ENCODE data around the gene TMCO4. TPM values are rescaled to one million over a fixed set of nuclear protein-coding genes. Genes with fewer than 3 reads are reported as not detected.

The TMCO4 gene
- not detected for polyA plus RNA-seq (2012; ENCODE audit: insufficient read length, low read depth)

DNA sequence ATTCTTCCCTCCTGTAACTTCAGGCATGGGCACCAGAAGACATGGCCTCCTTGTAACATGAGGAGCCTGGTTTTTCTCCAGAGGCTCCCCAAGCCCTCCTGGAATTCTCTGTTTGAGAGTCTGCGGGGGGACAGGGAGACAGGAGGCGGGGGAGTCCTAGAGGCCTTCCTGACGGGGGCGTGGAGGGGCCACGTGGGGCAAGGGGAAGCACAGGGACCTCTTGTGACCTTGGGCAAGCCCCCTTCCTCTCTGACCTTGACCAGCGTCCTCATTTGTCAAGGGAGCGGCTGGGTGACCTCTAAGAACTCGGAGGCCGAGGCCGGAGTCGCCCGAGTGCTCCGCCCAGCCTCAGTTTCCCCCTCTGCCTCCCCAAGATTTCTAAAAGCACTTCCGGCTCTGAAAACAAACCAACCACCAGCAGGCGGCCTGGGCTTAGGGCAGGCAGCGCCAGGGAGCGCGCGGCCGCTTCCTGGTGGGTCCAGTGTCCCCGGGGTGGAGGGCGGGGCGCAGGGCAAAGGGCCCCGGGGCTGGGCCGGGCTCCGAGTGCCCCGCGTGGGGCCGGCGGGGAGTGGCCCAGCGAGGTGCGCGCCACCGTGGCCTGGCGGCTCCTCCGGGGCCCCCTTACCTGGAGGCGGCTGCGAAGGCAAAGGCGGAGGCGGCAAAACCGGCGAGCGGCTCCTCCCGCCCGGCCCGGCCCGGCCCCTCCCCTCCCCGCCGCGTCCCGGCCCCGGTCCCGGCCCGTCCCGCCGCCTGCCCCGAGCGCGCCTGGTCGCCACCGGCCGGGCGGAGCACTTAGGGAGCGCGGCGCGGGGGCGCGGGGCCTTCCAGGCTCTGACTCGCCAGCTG lies at the start of gene TMCO4:
TSS of gene TMCO4 (minus strand) at position 687 of the 846 bp plus-strand sequence. CDS start 19,158 bp downstream, outside the sequence.
- TF ChIP-seq SIN3A (IDR thresholded peaks at IDR 0.05; ENCODE audit: borderline replicate concordance, insufficient read depth, low read length), result no peak
- TF ChIP-seq, protein P1, sequence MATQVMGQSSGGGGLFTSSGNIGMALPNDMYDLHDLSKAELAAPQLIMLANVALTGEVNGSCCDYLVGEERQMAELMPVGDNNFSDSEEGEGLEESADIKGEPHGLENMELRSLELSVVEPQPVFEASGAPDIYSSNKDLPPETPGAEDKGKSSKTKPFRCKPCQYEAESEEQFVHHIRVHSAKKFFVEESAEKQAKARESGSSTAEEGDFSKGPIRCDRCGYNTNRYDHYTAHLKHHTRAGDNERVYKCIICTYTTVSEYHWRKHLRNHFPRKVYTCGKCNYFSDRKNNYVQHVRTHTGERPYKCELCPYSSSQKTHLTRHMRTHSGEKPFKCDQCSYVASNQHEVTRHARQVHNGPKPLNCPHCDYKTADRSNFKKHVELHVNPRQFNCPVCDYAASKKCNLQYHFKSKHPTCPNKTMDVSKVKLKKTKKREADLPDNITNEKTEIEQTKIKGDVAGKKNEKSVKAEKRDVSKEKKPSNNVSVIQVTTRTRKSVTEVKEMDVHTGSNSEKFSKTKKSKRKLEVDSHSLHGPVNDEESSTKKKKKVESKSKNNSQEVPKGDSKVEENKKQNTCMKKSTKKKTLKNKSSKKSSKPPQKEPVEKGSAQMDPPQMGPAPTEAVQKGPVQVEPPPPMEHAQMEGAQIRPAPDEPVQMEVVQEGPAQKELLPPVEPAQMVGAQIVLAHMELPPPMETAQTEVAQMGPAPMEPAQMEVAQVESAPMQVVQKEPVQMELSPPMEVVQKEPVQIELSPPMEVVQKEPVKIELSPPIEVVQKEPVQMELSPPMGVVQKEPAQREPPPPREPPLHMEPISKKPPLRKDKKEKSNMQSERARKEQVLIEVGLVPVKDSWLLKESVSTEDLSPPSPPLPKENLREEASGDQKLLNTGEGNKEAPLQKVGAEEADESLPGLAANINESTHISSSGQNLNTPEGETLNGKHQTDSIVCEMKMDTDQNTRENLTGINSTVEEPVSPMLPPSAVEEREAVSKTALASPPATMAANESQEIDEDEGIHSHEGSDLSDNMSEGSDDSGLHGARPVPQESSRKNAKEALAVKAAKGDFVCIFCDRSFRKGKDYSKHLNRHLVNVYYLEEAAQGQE (IDR thresholded peaks at IDR 0.05; ENCODE audit: insufficient read depth in 1 of 2, low read depth in 2 of 2, low read length in 2 of 2), result no peak
- TF ChIP-seq POLR2AphosphoS5 (IDR thresholded peaks at IDR 0.05; ENCODE audit: low read depth, low read length), result no peak
- TF ChIP-seq FOXP2 (optimal IDR thresholded peaks at IDR 0.05; ENCODE audit: borderline replicate concordance, extremely low read depth, extremely low read length, insufficient read depth), result no peak
- no peak for TF ChIP-seq TAF1 (IDR thresholded peaks at IDR 0.05; ENCODE audit: borderline replicate concordance, insufficient read depth, low read length)

DNA sequence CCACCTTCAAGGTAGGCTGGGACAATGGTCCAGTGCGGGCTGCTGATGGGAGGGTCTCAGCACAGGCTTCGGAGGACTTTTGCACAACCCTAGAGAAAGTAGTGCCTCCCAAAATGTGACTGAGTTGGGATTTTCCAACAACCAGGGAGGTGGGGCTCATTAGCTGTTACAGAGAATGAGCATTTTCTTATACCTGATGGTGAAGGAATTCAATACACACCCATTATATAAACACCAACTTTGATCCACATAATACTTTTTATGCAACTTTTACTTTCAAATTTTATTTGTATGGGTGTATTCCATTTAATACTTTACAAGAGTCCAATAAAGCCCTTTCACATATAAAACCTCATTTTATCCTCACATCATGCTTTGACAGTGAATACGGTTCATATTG lies 46.6 kb upstream of the TMCO4 start:
- TF ChIP-seq SIN3A (IDR thresholded peaks at IDR 0.05; ENCODE audit: borderline replicate concordance, insufficient read depth, low read length) (no peak), TAF1 (IDR thresholded peaks at IDR 0.05; ENCODE audit: borderline replicate concordance, insufficient read depth, low read length) (no peak), POLR2AphosphoS5 (IDR thresholded peaks at IDR 0.05; ENCODE audit: low read depth, low read length) (no peak), FOXP2 (optimal IDR thresholded peaks at IDR 0.05; ENCODE audit: borderline replicate concordance, extremely low read depth, extremely low read length, insufficient read depth) (no peak)
- TF ChIP-seq, protein P1 (IDR thresholded peaks at IDR 0.05; ENCODE audit: insufficient read depth in 1 of 2, low read depth in 2 of 2, low read length in 2 of 2), result no peak

DNA sequence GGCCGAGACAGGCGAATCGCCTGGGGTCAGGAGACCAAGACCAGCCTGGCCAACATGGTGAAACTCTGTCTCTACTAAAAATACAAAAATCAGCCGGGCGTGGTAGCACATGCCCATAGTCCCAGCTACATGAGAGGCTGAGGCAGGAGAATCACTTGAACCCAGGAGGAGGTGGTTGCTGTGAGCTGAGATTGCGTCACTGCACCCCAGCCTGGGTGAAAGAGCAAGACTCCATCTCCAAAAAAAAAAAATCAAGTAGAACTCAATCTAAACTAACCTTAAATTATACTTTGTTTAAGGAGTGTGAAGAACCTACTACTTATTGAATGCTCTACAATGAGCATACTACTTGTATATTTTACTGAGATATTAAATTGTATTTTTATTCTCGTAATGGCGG lies 45.8 kb upstream of the TMCO4 start:
- TF ChIP-seq SIN3A (IDR thresholded peaks at IDR 0.05; ENCODE audit: borderline replicate concordance, insufficient read depth, low read length), result no peak
- no peak for TF ChIP-seq TAF1 (IDR thresholded peaks at IDR 0.05; ENCODE audit: borderline replicate concordance, insufficient read depth, low read length)
- TF ChIP-seq, protein P1 (IDR thresholded peaks at IDR 0.05; ENCODE audit: insufficient read depth in 1 of 2, low read depth in 2 of 2, low read length in 2 of 2), result no peak
- TF ChIP-seq POLR2AphosphoS5 (IDR thresholded peaks at IDR 0.05; ENCODE audit: low read depth, low read length), result no peak
- no peak for TF ChIP-seq FOXP2 (optimal IDR thresholded peaks at IDR 0.05; ENCODE audit: borderline replicate concordance, extremely low read depth, extremely low read length, insufficient read depth)

DNA sequence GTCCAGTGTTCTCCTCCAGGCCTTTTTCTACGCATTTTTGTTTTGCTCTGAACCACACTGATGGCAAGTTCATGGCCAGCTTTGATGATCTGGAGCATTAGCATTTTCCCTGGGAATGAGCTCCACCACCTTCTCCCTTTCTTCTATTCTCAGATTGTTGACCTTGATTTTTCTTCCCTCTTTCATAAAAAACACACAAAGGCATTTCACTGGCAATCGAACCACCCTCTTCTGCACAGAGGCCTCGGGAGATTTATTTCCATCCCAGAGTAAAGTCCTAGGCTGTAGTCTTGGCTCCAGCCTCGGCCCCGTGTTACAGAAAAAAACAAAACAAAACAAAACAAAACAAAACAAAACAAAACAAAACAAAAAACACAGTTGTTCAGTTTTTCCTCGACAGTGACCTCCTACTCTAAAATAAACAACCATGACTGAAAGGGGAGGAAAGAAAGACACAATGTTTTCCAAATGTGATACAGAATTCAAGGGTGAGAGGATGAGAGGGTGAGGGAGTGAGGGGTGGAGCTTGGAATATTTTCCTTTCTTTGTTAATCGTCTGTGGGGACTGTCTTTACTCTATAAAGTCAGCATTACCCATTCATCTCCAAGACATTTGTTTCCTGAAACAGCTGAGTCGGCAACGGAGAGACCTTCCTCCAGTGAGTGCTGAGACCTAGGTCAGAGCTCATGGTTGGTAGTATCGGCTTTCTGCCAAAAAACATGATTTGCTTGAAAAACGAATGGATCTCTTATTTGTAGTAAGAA lies 45.2 kb upstream of the TMCO4 start:
- no peak for TF ChIP-seq SIN3A (IDR thresholded peaks at IDR 0.05; ENCODE audit: borderline replicate concordance, insufficient read depth, low read length)
- TF ChIP-seq, protein P1 (IDR thresholded peaks at IDR 0.05; ENCODE audit: insufficient read depth in 1 of 2, low read depth in 2 of 2, low read length in 2 of 2), result no peak
- no peak for TF ChIP-seq TAF1 (IDR thresholded peaks at IDR 0.05; ENCODE audit: borderline replicate concordance, insufficient read depth, low read length)

Measured in PFSK-1 (cell line).